Stimulated activated CD8-positive, alpha-beta memory T cell treated with anti-CD3 and anti-CD28 coated beads, Interleukin-7, amount 100 ng/mL, for 24 hours (primary cell): ENCODE data around the gene PDK2.

Source experiments
- DNase-seq: peaks from one replicate; pipeline ENCODE4 v3.0.0-alpha.2; 2020; ENCODE audit warnings: low read depth

PDK2 gene

DNA sequence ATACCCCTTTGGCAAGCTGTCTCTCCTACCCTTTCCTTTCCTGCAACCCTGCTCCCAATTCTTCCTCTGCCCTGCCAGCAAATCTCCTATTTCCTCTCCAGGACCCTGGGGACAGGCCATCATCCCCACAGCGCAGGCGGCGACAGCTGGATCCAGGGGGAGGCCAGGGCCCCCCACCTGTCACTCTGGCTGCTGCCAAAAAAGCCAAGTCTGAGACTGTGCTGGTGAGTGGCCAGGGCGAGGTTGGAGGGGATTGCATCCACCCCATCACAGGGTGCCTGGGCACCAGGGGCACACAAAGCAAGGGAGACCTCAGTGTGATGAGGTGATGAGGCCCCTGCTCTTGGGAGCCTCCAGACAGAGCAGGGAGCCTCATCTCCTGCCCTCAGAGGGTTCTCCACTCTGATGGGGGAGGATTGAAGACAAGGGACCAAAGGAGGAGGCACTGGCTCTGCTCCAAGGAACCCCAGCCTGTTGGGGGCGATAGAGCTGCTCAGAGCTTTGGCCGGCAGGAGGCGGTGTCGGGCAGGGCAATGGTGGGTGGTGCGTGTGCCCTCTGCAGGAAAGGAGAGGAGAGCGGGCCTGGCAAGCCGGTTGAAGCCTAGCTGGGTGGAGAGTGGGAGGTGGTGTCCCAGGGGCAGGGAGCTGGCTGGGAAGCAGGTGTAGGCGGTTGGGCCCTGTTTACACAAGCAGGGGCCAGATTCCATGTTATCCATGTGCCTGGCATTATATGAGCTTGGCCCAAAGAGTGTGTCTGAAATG lies 15.6 kb upstream of the PDK2 start:
- no peak for DNase-seq

- DNase-seq = no peak
These were observed 15.1 kb upstream of the PDK2 start for GRCh38 chr17:50080096-50080480.

- DNase-seq = no peak
These were observed 14.3 kb upstream of the PDK2 start for GRCh38 chr17:50080827-50081226.

DNA sequence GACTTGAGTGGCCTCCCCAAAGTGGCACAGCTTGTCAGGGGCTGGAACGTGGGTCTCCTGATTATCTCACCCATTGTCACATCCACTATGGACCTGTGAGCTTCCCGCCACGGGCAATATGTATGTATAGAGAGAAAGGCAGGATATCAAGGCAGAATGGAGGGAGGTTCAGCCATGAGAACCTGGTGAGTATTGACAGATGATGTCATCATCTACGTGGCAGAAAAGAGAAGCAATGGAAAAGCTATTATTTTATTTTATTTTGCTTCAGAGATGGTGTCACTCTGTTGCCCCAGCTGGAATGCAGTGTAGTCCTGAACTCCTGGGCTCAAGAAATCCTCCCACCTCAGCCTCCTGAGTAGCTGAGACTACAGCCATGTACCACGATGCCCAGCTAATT lies 13.4 kb upstream of the PDK2 start:
- DNase-seq = no peak

DNA sequence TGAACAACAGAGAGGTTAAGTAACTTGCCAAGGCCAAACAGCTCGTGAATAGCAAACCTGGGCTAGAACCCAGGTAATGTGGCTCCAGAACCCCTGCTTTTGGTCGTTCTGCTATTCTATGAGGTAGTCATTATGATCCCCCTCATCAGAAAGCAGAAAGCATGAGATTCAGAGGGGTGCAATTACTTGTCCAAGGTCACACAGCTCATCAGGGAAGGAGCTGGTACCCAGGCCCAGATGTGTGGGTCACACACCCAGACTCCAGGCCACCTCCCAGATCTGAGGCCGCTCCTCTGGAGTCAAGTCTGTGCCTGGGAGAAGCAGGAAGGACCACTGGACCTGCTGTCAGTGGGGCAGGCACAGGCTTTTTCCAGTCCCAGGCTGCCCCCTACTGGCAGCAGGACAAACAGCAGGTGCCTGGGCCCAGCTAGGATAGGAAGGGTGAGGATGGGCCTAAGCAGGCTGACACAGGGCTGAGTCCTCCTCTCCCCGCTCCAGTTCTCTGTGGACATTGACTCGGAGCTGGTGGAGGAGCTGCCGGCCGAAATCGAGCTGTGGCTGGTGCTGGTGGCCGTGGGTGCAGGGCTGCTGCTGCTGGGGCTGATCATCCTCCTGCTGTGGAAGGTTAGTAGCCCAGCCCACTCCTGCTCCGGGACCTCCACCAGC lies 7.8 kb upstream of the PDK2 start:
- DNase-seq = peak; percentile 61

DNA sequence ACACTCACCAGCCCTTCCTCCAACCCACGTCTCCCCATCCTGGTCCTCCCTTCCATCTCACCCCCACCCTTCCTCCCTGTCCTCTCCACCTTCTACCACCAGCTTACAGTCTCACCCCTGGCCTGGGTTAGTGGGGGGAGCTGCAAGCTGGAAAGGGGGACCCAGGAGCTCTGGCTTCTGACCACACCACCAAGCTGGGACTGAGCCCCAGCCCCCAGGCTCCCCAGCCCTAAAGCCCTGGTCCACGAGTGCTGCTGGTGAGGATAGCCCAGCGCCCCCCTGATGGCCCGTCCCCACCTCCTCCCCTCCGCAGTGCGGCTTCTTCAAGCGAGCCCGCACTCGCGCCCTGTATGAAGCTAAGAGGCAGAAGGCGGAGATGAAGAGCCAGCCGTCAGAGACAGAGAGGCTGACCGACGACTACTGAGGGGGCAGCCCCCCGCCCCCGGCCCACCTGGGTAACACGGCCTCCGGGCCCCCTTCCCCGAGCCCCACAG lies 7.2 kb upstream of the PDK2 start:
- no peak for DNase-seq

DNA sequence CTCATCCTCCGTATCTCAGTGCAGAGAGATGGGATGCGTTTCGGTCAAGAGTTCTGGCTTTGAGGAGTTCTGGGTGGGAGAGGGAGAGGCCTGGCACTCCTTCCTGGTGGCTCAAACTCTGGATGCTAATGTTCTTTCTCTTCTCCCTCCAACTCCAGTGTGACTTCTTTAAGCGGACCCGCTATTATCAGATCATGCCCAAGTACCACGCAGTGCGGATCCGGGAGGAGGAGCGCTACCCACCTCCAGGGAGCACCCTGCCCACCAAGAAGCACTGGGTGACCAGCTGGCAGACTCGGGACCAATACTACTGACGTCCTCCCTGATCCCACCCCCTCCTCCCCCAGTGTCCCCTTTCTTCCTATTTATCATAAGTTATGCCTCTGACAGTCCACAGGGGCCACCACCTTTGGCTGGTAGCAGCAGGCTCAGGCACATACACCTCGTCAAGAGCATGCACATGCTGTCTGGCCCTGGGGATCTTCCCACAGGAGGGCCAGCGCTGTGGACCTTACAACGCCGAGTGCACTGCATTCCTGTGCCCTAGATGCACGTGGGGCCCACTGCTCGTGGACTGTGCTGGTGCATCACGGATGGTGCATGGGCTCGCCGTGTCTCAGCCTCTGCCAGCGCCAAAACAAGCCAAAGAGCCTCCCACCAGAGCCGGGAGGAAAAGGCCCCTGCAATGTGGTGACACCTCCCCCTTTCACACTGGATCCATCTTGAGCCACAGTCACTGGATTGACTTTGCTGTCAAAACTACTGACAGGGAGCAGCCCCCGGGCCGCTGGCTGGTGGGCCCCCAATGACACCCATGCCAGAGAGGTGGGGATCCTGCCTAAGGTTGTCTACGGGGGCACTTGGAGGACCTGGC lies 6.0 kb upstream of the PDK2 start:
- DNase-seq = no peak

GRCh38 chr17:50090071-50090470 lies 5.1 kb upstream of the PDK2 start:
- DNase-seq = no peak

- DNase-seq = no peak
These were observed 3.9 kb upstream of the PDK2 start for GRCh38 chr17:50090971-50091917.

DNA sequence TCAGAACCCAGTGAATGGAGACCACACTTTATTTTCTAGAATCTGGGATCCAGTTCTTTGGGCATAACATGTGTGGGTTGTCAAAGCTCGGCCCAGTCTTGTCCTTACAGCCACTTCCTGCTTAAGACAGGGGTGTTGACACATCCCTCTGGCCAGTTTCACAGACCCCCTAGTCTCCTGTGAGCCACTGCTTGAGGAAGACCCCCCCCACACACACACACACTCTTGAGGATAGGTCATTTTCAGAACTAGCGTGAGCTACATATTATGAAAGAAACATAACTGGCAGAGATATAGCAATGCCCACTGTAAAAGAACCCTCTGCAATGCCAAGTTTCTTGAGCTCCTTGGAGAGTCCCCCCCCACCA lies 3.2 kb upstream of the PDK2 start:
- no peak for DNase-seq

DNA sequence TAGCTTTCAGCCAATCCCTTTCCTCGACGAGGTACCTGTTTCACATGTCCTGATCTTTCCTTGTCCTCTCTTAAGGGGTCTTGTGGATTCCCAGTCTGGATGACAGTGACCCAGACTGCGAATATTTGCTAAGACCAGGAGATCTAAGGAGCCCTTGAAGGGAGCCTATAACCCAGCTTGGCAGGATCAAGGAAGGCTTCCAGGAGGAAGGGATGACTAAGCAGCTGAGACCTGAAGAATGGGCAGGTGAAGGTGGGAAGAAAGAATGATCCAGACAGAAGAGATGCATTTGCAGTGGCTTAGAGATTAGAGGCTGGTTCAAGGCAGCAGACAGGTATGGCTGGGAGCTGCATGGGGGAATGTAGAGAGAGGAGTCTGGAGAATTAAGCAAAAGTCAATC lies 1.9 kb upstream of the PDK2 start:
- no peak for DNase-seq

- no peak for DNase-seq
These were observed 1.3 kb upstream of the PDK2 start for GRCh38 chr17:50093807-50094206.

DNA sequence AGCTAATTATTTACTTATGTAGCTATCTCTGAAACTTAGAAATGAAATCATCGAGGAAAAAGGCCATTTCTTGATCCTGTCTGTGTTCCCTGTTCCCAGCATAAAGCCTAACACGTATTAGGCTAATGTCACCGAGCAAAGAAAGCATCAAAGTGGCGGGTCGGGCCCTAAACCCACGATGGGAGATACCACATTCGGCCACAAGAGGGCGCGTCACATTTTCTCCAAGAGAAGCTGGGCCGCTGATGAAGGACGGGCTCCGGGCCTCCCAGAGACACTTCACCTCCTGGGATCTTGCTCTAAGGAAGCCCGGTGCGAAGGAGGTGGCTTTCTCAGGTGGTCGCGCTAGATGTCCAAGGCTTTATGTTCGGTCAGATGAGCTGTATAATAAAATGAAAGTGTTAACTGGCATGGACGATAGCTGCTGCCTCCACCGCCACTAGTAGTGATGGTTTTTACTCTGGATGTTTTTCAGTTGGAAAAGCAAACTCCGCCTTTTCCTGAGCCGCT lies 853 bp upstream of the PDK2 start:
- DNase-seq = peak; percentile 88

DNA sequence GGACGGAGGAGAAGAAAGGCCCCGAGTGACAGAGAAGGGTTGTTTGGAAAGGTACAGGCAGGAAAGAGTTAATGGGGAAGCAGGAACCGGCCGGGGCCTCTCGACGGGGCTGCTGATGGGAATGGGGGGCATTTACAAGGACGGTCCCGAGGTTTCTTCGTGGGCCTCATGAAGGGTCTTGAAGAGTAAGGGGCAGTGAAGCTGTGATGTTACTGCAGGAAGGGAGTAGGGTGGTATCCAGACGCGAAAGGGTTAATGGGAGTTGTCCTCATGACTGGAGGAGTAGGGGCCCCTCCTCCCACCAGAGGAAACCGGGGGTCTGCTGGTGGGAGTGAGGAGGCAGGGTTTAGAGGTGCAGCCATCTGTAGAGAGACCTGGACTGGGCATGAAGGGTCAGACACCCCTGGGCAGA lies 481 bp downstream of the PDK2 start:
- no peak for DNase-seq

GRCh38 chr17:50096092-50096491 lies 941 bp downstream of the PDK2 start:
- DNase-seq = no peak

DNA sequence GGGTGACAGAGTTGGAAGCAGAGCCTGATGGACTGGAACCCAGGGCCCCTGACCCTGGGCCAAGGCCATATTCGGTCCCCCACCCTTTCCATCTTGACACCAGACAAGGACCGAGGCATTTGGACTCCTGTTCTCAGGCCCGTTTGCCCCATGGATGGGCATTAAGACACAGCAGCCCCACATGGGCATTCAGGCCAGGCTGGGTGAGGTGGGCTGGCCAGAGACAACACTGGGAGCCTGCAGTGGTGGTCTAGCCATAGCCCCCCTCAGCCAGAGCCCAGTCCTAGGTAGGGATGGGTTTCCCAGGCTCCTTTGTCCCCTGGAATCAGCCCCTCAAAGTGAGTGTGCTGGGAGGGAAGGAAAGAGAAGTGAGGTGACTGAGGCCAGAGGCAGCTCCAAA lies 1.6 kb downstream of the PDK2 start:
- DNase-seq = no peak

GRCh38 chr17:50097455-50097854 lies 2.3 kb downstream of the PDK2 start:
- DNase-seq = no peak

DNA sequence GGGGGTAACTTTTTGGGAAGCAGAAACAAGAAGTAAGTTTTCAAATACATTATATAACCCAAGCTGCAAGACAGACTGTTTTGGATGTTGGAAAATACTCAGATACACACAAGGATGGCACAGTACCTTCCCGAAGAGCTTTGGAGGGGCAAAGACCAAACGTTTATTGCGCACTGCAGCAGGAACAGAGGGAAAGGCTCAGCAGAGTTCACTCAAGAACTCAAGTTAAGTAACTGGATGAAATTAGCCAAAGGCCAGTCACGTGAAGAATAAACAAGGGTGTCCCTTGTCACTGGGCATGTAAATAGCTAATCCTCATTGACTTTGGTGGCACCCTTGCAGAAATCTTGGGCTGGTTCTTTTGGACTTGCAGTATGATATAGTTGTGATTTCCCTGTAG lies 2.8 kb downstream of the PDK2 start:
- DNase-seq = no peak

- no peak for DNase-seq
These were observed 3.4 kb downstream of the PDK2 start for GRCh38 chr17:50098583-50098982.

DNA sequence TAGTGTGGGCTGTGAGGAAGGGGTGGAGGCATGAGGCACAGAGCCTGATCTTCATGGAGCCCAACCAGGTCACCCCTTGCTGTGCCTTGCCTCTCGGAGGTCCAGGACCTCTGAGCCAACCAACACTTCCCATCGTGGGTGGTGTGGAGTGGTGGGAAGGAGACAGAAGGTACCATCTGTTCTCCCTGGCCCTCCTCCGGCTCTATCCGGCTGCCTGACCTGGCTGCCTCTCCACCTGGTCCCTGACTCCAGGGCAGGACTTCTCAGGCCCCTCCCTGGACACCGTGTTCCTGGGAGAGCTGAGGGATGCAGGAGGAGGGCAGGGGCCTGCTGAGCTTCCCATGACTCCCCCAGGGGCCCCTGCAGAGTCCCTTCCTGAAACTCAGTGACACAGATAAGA lies 3.9 kb downstream of the PDK2 start:
- no peak for DNase-seq

DNA sequence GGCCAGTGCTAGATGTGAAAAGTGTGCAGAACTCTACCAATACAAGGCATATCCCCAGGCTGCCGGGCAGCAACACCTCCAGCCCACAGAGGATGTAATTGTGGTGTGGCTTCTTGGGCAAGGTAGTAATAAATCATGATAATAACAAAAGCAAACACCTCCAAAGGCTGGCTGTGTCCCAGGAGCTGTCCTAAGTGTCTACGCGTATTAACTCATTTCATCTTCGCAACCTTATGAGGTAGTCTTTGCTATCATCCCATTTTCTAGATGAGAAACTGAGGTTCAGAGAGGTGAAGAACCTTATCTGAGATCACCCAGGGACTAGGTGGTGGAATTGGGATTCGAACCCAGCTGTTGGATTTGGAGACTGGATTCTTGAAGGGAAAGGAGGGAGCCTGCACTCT lies 5.3 kb downstream of the PDK2 start:
- no peak for DNase-seq
